ENCODE results near the gene ZNF723.

- TF ChIP-seq GATA2 (IDR thresholded peaks at IDR 0.05; ENCODE audit: low read depth, low read length): no peak
- TF ChIP-seq GATA3 (IDR thresholded peaks at IDR 0.05; ENCODE audit: low read depth, low read length): no peak
Measured at GRCh38 chr19:22882797-22883196, 50.7 kb downstream of the ZNF723 start.
